Right atrium auricular region (tissue), 2 donors: Measurements from ENCODE around the gene UMAD1. TPM values are rescaled to one million over a fixed set of nuclear protein-coding genes. Genes with fewer than 3 reads are reported as not detected.

Source experiments
- DNase-seq: peaks from one replicate; pipeline ENCODE4 v3.0.0-alpha.2; 2019; ENCODE audit warnings: low spot score
- H3K27ac ChIP-seq, 2 donors: fragments of 200-600 bp; sonication (generic); 1 replicate in 1 of 2; 2 replicates in 1 of 2; pipeline ENCODE4 v1.5.1; 2016 to 2019
- H3K27me3 ChIP-seq, 2 donors: fragments of 200-600 bp; sonication (generic); one replicate each; pipeline versions ENCODE4 v1.5.1 to v1.6.0; 2017 to 2019
- H3K36me3 ChIP-seq: fragments of 200-600 bp; sonication (generic); one replicate; pipeline ENCODE4 v1.5.1; 2016
- H3K4me1 ChIP-seq, 2 donors: fragments of 200-600 bp; sonication (generic); one replicate each; pipeline versions ENCODE4 v1.5.1 to v1.6.0; 2017 to 2019
- H3K4me3 ChIP-seq, 2 donors: fragments of 200-600 bp; sonication (generic); 1 replicate in 1 of 2; 2 replicates in 1 of 2; pipeline ENCODE4 v1.5.1; 2017 to 2019; ENCODE audit warnings: mild to moderate bottlenecking in 1 of 2, moderate library complexity in 1 of 2
- H3K9me3 ChIP-seq, 2 donors: fragments of 200-600 bp; sonication (generic); one replicate each; pipeline ENCODE4 v1.5.1; 2019
- total RNA-seq, 2 donors: library from RNA; depleted of rRNA; stranded (reverse); fragments of >200 nt; gene quantifications; one replicate each; pipeline ENCODE4 v1.1.0, GENCODE V29; 2016
- TF ChIP-seq, protein P1 (sequence below), 2 donors: fragments of 200-600 bp; sonication (generic); IDR thresholded peaks; one replicate each; pipeline ENCODE4 v1.5.1; 2019; ENCODE audit warnings: antibody characterized with exemption in 2 of 2

Gene UMAD1
- total RNA-seq, 2 donors from 2014 or later: 9.2 to 17.7 TPM

DNA sequence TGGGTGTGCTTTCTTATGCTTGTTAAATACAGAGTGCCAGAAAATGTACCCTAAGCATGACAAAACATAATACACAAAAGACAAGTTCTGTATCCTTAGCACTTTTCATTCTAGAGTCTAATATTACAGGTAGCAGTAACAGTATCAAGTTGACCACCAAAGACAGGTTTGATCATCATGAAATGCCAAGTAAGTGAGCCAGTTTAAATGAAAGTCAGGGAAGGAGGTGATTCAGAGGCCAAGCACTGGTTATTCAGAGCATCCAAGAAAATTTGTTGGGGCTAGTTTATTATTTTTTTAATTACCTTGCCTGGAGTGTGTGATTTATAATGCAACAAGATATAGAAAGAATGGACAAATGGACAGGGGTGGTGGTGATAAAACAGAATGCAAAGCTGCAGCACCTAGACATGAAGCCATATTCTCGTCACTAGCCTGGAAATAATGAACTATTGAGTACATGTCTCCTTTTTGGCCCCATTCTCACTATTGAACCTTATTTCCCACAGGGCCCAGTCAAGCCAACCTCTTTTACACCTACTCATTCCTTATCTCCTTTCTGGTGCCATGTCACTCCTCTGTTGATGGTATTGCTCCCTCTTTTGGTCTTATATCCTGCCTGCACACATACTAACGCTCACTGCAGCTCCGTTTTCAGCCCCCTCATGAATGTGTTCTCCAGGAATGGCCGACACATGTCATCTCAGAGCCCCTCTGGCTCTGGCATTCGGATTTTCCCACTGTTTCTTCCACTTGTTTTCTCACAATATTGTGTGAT, 249.4 kb downstream of the UMAD1 start:
- H3K9me3 ChIP-seq: no peaks in the 10 kb centered on the region
- no peak overlapping the region for H3K4me3 ChIP-seq
- TF ChIP-seq, protein P1, sequence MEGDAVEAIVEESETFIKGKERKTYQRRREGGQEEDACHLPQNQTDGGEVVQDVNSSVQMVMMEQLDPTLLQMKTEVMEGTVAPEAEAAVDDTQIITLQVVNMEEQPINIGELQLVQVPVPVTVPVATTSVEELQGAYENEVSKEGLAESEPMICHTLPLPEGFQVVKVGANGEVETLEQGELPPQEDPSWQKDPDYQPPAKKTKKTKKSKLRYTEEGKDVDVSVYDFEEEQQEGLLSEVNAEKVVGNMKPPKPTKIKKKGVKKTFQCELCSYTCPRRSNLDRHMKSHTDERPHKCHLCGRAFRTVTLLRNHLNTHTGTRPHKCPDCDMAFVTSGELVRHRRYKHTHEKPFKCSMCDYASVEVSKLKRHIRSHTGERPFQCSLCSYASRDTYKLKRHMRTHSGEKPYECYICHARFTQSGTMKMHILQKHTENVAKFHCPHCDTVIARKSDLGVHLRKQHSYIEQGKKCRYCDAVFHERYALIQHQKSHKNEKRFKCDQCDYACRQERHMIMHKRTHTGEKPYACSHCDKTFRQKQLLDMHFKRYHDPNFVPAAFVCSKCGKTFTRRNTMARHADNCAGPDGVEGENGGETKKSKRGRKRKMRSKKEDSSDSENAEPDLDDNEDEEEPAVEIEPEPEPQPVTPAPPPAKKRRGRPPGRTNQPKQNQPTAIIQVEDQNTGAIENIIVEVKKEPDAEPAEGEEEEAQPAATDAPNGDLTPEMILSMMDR (IDR thresholded peaks at IDR 0.05): no peak
- no peaks in the 10 kb centered on the region for H3K36me3 ChIP-seq
- DNase-seq: no peak
- no peak overlapping the region for H3K27ac ChIP-seq
- no peaks in the 10 kb centered on the region for H3K4me1 ChIP-seq
- H3K27me3 ChIP-seq: no peaks in the 10 kb centered on the region

DNA sequence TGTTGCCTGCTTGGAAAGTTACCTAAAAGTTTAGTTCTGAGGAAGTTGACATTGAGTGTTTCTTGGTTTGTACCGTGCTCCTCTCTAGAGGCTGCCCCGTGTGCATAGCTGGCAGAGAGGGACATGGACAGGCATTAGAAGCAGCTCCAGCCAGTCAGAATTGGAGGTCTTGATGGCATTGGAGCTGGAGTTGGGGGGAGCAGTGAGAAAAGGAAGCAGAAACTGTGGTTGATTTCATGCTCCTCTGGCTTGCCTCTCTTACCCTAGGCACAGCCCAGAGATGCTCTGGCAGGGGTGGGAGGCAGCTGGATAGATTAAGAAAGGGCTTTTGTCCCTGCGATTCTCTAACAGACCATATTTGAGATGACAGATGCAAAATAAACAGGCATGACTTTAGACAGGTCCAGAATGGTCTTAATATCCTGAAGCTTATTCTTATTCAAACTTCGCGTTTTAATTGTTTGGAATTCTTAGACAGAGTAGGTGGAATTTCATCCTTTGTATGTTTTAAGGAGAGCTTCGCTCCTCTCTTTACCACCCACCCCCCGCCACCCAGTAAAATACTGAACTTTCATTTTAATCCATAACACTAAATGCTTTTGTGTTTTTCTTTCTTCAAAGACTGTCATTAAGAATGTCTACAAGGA, 254.6 kb downstream of the UMAD1 start:
- H3K4me3 ChIP-seq: no peak overlapping the region
- H3K27ac ChIP-seq: no peak overlapping the region
- no peak for DNase-seq
- no peaks in the 10 kb centered on the region for H3K36me3 ChIP-seq
- H3K4me1 ChIP-seq: no peaks in the 10 kb centered on the region
- H3K27me3 ChIP-seq: no peaks in the 10 kb centered on the region
- TF ChIP-seq, protein P1 (IDR thresholded peaks at IDR 0.05): no peak
- no peaks in the 10 kb centered on the region for H3K9me3 ChIP-seq

DNA sequence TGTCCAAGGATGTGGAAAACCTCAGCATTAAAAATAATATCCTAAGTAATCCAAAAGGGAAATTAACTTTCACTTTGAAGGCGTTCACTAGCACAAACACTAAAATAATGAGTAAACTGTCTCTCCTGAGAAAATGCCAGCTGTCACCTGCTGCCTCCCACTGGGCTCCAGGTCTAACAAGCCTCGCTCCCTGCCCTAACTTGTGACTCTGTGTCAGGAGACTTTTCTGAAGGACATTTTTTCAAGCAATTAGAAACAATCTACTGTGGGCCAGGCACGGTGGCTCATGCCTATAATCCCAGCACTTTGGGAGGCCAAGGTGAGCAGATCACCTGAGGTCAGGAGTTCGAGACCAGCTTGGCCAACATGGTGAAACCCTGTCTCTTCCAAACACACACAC, 255.2 kb downstream of the UMAD1 start:
- Histone ChIP-seq H3K27ac (no peak overlapping the region), H3K27me3 (no peaks in the 10 kb centered on the region), H3K36me3 (no peaks in the 10 kb centered on the region), H3K9me3 (no peaks in the 10 kb centered on the region), H3K4me3 (no peak overlapping the region), H3K4me1 (no peaks in the 10 kb centered on the region)
- DNase-seq: no peak
- TF ChIP-seq, protein P1 (IDR thresholded peaks at IDR 0.05): no peak

DNA sequence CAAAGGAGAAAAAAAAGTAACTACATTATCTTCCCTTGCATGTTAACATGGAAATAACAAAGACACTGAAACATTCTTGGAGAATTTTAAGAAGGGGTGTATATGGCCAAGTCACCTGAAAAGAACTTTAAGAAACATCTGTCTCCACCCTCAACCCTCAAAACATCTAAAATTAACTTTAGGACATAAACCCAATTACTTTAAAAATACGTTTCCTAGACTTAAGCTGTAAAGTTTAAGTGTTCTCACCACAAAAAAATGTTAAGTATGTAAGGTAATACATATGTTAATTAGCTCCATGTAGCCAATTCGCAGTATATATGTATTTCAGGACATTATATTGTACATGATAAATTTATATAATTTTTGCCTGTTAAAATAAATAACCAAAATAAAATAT, 257.0 kb downstream of the UMAD1 start:
- Histone ChIP-seq H3K4me1 (no peaks in the 10 kb centered on the region), H3K36me3 (no peaks in the 10 kb centered on the region), H3K4me3 (no peak overlapping the region), H3K27ac (no peak overlapping the region), H3K9me3 (no peaks in the 10 kb centered on the region), H3K27me3 (no peaks in the 10 kb centered on the region)
- no peak for DNase-seq
- TF ChIP-seq, protein P1 (IDR thresholded peaks at IDR 0.05): no peak

DNA sequence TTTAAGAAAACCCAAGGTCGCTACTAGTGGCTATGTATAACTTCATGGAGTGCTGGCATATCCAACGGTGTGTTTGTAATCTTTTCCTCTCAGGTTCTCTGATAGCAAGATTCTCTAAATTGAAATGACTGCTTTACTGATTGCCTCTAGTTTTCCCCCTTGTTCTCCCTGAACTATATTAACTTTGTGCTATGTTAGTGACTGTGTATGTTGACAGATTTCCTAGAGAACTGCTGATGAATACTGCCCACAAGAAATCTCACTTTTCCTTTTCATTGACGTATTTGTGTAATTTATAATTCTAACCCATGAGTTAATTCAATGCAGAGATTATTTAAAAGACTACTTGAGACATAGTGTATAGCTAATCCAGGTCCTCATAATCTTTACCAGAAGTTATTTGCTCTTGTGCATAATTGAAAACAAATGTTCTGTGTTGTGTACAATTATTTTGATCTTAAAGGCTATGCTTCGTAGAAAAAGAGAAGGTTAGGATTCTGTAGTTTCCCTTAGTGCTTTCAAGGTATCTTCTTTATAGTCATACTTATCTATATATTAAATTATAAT, 257.5 kb downstream of the UMAD1 start:
- H3K4me3 ChIP-seq: no peak overlapping the region
- no peaks in the 10 kb centered on the region for H3K36me3 ChIP-seq
- no peak for DNase-seq
- TF ChIP-seq, protein P1 (IDR thresholded peaks at IDR 0.05): no peak
- H3K27ac ChIP-seq: no peak overlapping the region
- no peaks in the 10 kb centered on the region for H3K4me1 ChIP-seq
- H3K9me3 ChIP-seq: no peaks in the 10 kb centered on the region
- H3K27me3 ChIP-seq: no peaks in the 10 kb centered on the region
